Kidney (tissue), 14 donors: ENCODE results near the gene DLG4. TPM values are rescaled to one million over a fixed set of nuclear protein-coding genes. Genes with fewer than 3 reads are reported as not detected.
A peak's percentile ranks its signal among the peaks of the same experiment; 100 is the strongest.

Experiments used
- DNase-seq, 5 donors: peaks; one replicate each; pipeline ENCODE4 v3.0.0-alpha.2; 2013 to 2020
- FAIRE-seq: peaks from 2 replicates; lab custom pipeline; 2012; peaks lifted over from hg19 to GRCh38; lab: Jason Lieb, UNC
- H3K27ac ChIP-seq, 2 donors: one replicate each; pipeline ENCODE4 v1.7.0; 2013; ENCODE audit warnings: low read depth in 2 of 2, low read length in 2 of 2, inconsistent platforms in 1 of 2
- H3K27me3 ChIP-seq: one replicate; pipeline ENCODE4 v1.7.1; 2013; ENCODE audit warnings: low read length, inconsistent platforms; ENCODE audit not compliant: control insufficient read depth, insufficient read depth
- H3K36me3 ChIP-seq, 3 donors: one replicate each; pipeline versions ENCODE4 v1.7.0 to v1.7.1; 2013; ENCODE audit warnings: low read length in 3 of 3, control low read depth in 1 of 3, inconsistent platforms in 1 of 3; ENCODE audit not compliant: insufficient read depth in 3 of 3, control insufficient read depth in 2 of 3
- H3K4me1 ChIP-seq, 3 donors: one replicate each; pipeline versions ENCODE4 v1.7.0 to v1.7.1; 2013; ENCODE audit warnings: low read length in 3 of 3, inconsistent platforms in 1 of 3, low read depth in 1 of 3; ENCODE audit not compliant: control insufficient read depth in 2 of 3, insufficient read depth in 2 of 3
- H3K4me3 ChIP-seq, 3 donors: one replicate each; pipeline versions ENCODE4 v1.7.0 to v1.8.1; 2013; ENCODE audit warnings: low read length in 3 of 3, control low read depth in 1 of 3, inconsistent platforms in 1 of 3
- H3K9ac ChIP-seq, 3 donors: one replicate each; pipeline versions ENCODE4 v1.7.0 to v1.7.1; 2013; ENCODE audit warnings: low read length in 3 of 3, control low read depth in 1 of 3, inconsistent platforms in 1 of 3
- H3K9me3 ChIP-seq, 3 donors: one replicate each; pipeline versions ENCODE4 v1.7.0 to v1.7.1; 2013; ENCODE audit warnings: low read length in 3 of 3, control low read depth in 1 of 3, inconsistent platforms in 1 of 3; ENCODE audit not compliant: control insufficient read depth in 2 of 3, insufficient read depth in 1 of 3
- CTCF ChIP-seq: IDR thresholded peaks from 3 replicates; pipeline ENCODE4 v1.5.1; 2012; ENCODE audit warnings: mild to moderate bottlenecking, moderate library complexity, borderline replicate concordance; ENCODE audit not compliant: insufficient read depth; ENCODE audit errors: extremely low read depth
- intact Hi-C: fragments of 100-400 bp; cut with DNase I; formaldehyde crosslinking; loops from one replicate; pipeline ENCODE4 v1.11.1; 2022
- polyA plus RNA-seq: library from polyadenylated mRNA; stranded (reverse); fragments of 350-450 nt; fragmentation: Illumina TruSeq; extraction: RNeasy Lipid Tissue Mini Kit (QIAGEN cat#74804); gene quantifications from one replicate; pipeline ENCODE4 v1.2.3, GENCODE V29; 2014; ENCODE audit warnings: low read depth, low replicate concordance; ENCODE audit not compliant: insufficient read depth
- total RNA-seq: library from RNA; stranded (reverse); fragmentation: NEBNext Ultra II Directional; extraction: Animal tissue kit (Norgen Biotek cat#: 25700); gene quantifications from one replicate; pipeline ENCODE4 v1.2.1, GENCODE V29; 2021
- donor health status: control.
- donor health status: control.
- donor health status: control.
- donor health status: control.
- donor health status: control.
- donor health status: DM: yes; HTN: yes; CAD: no.
- donor health status: Normal renal cell carcinoma (clear cell type).

DLG4 gene
- total and polyA plus RNA-seq, 2 donors from 2014 or later: 6.6 to 18.9 TPM

- no peak for FAIRE-seq
- TF ChIP-seq CTCF: no peak
- H3K9ac ChIP-seq: no peak overlapping the region
- H3K36me3 ChIP-seq: no peaks in the 10 kb centered on the region
- no peak overlapping the region for H3K27ac ChIP-seq
- H3K4me1 ChIP-seq: no peaks in the 10 kb centered on the region
- H3K4me3 ChIP-seq: no peak overlapping the region
- no peaks in the 10 kb centered on the region for H3K9me3 ChIP-seq
- intact Hi-C loops: no loop called here
- DNase-seq: peak in 2 of 5 donors; percentile 12 to 21
- H3K27me3 ChIP-seq: no peaks in the 10 kb centered on the region
Observed at GRCh38 chr17:7141824-7142223, 77.8 kb downstream of the DLG4 start.

GRCh38 chr17:7139400-7139799 lies 80.2 kb downstream of the DLG4 start:
- no peaks in the 10 kb centered on the region for H3K9me3 ChIP-seq
- no peak for FAIRE-seq
- no peak for TF ChIP-seq CTCF
- no peaks in the 10 kb centered on the region for H3K36me3 ChIP-seq
- H3K27me3 ChIP-seq: no peaks in the 10 kb centered on the region
- no peak overlapping the region for H3K4me3 ChIP-seq
- H3K4me1 ChIP-seq: no peaks in the 10 kb centered on the region
- intact Hi-C loops: loop anchor here (5.0 kb wide), 1 partner anchor 87 kb away; no protein-coding TSS in a partner anchor
- DNase-seq: peak in 1 of 5 donors; percentile 22
- H3K9ac ChIP-seq: no peak overlapping the region
- no peak overlapping the region for H3K27ac ChIP-seq

GRCh38 chr17:7138800-7139381 lies 80.7 kb downstream of the DLG4 start:
- no peak for DNase-seq
- H3K4me3 ChIP-seq: no peak overlapping the region
- intact Hi-C loops: loop anchor here (5.0 kb wide), 1 partner anchor 87 kb away; no protein-coding TSS in a partner anchor
- H3K4me1 ChIP-seq: no peaks in the 10 kb centered on the region
- no peaks in the 10 kb centered on the region for H3K36me3 ChIP-seq
- no peak for FAIRE-seq
- no peak overlapping the region for H3K27ac ChIP-seq
- TF ChIP-seq CTCF: no peak
- H3K9ac ChIP-seq: no peak overlapping the region
- H3K9me3 ChIP-seq: no peaks in the 10 kb centered on the region
- H3K27me3 ChIP-seq: no peaks in the 10 kb centered on the region
